ENCODE measurements around the gene CADM1.

DNA sequence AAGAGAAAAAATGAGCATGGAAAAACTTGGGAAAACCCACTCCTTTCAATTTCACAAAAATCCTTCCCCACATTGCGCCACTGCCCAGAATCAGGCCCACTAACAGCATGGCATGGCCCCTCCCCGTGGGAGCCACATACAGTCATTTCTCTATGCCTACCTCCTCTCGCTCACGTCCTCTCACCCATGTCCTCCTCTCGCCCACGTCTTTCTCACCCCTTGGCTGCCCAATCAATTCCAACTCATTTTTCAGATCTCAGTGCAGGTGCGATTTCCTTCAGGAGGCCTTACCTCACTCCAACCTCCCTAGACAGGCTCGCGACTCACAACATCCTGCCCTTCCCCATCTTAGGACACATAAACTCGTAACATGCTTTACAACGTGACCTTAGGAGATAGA, 229.2 kb downstream of the CADM1 start:
- TF ChIP-seq, protein P1, sequence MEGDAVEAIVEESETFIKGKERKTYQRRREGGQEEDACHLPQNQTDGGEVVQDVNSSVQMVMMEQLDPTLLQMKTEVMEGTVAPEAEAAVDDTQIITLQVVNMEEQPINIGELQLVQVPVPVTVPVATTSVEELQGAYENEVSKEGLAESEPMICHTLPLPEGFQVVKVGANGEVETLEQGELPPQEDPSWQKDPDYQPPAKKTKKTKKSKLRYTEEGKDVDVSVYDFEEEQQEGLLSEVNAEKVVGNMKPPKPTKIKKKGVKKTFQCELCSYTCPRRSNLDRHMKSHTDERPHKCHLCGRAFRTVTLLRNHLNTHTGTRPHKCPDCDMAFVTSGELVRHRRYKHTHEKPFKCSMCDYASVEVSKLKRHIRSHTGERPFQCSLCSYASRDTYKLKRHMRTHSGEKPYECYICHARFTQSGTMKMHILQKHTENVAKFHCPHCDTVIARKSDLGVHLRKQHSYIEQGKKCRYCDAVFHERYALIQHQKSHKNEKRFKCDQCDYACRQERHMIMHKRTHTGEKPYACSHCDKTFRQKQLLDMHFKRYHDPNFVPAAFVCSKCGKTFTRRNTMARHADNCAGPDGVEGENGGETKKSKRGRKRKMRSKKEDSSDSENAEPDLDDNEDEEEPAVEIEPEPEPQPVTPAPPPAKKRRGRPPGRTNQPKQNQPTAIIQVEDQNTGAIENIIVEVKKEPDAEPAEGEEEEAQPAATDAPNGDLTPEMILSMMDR (IDR thresholded peaks at IDR 0.05) = no peak
- TF ChIP-seq EP300 (IDR thresholded peaks at IDR 0.05) = no peak
